ENCODE data around the gene ACVR1. TPM values are rescaled to one million over a fixed set of nuclear protein-coding genes. Genes with fewer than 3 reads are reported as not detected.

Gene ACVR1
- total RNA-seq, 1 donor from 2014 or later = 41.3 TPM

GRCh38 chr2:157864857-157865430 is 11.2 kb downstream of the ACVR1 start:
- intact Hi-C loops (cut with micrococcal nuclease) = loop anchor here (5.0 kb wide), 1 partner anchor 37 kb away; no protein-coding TSS in a partner anchor

GRCh38 chr2:157858846-157859245 is 17.3 kb downstream of the ACVR1 start:
- intact Hi-C loops (cut with micrococcal nuclease) = no loop called here

GRCh38 chr2:157857881-157858280 is 18.2 kb downstream of the ACVR1 start:
- intact Hi-C loops (cut with micrococcal nuclease) = no loop called here

- intact Hi-C loops (cut with micrococcal nuclease) = no loop called here
These were observed 20.0 kb downstream of the ACVR1 start for GRCh38 chr2:157856187-157856515.

- intact Hi-C loops (cut with micrococcal nuclease) = no loop called here
These were observed 22.3 kb downstream of the ACVR1 start for GRCh38 chr2:157853820-157854219.

GRCh38 chr2:157853211-157853610 is 22.9 kb downstream of the ACVR1 start:
- intact Hi-C loops (cut with micrococcal nuclease) = no loop called here

GRCh38 chr2:157849591-157849990 is 26.5 kb downstream of the ACVR1 start:
- intact Hi-C loops (cut with micrococcal nuclease) = no loop called here

GRCh38 chr2:157848213-157848612 is 27.9 kb downstream of the ACVR1 start:
- intact Hi-C loops (cut with micrococcal nuclease) = no loop called here

- intact Hi-C loops (cut with micrococcal nuclease) = no loop called here
These were observed 31.0 kb downstream of the ACVR1 start for GRCh38 chr2:157845081-157845480.

- intact Hi-C loops (cut with micrococcal nuclease) = no loop called here
These were observed 32.2 kb downstream of the ACVR1 start for GRCh38 chr2:157843935-157844334.

- intact Hi-C loops (cut with micrococcal nuclease) = no loop called here
These were observed 33.0 kb downstream of the ACVR1 start for GRCh38 chr2:157843081-157843480.

GRCh38 chr2:157842106-157842879 is 33.8 kb downstream of the ACVR1 start:
- intact Hi-C loops (cut with micrococcal nuclease) = no loop called here

- intact Hi-C loops (cut with micrococcal nuclease) = no loop called here
These were observed 34.6 kb downstream of the ACVR1 start for GRCh38 chr2:157841485-157841884.

- intact Hi-C loops (cut with micrococcal nuclease) = no loop called here
These were observed 35.5 kb downstream of the ACVR1 start for GRCh38 chr2:157840568-157841156.

- intact Hi-C loops (cut with micrococcal nuclease) = loop anchor here (2.0 to 5.0 kb wide), 3 partner anchors 37 to 458 kb away; partner anchors contain the start of gene ACVR1
These were observed 36.3 kb downstream of the ACVR1 start for GRCh38 chr2:157839822-157840221.

GRCh38 chr2:157839162-157839801 is 36.8 kb downstream of the ACVR1 start:
- intact Hi-C loops (cut with micrococcal nuclease) = loop anchor here (2.0 to 5.0 kb wide), 3 partner anchors 38 to 457 kb away; partner anchors contain the start of gene ACVR1

- intact Hi-C loops (cut with micrococcal nuclease) = loop anchor here (1.0 to 5.0 kb wide), 4 partner anchors 38 to 456 kb away; partner anchors contain the start of gene ACVR1
These were observed 37.5 kb downstream of the ACVR1 start for GRCh38 chr2:157838442-157839161.

GRCh38 chr2:157837851-157838441 is 38.2 kb downstream of the ACVR1 start:
- intact Hi-C loops (cut with micrococcal nuclease) = loop anchor here (1.0 to 5.0 kb wide), 4 partner anchors 39 to 456 kb away; partner anchors contain the start of gene ACVR1

- intact Hi-C loops (cut with micrococcal nuclease) = loop anchor here (5.0 kb wide), 1 partner anchor 454 kb away; no protein-coding TSS in a partner anchor
These were observed 39.6 kb downstream of the ACVR1 start for GRCh38 chr2:157836531-157836930.

GRCh38 chr2:157835425-157835824 is 40.7 kb downstream of the ACVR1 start:
- intact Hi-C loops (cut with micrococcal nuclease) = loop anchor here (5.0 kb wide), 1 partner anchor 453 kb away; no protein-coding TSS in a partner anchor

Measured in T-helper 1 cell treated with Interleukin-12 subunit alpha and Interleukin-12 subunit beta and Interleukin-4 antibody, amounts not matched to agents 30 ng/mL and 1 ng/mL, for 36 hours (primary cell).